Muscle of leg (tissue), 11 donors: Measurements from ENCODE around the gene ORMDL1. TPM values are rescaled to one million over a fixed set of nuclear protein-coding genes. Genes with fewer than 3 reads are reported as not detected.

Experiments used
- DNase-seq: peaks from one replicate; pipeline ENCODE4 v3.0.0; 2013
- H3K27ac ChIP-seq: one replicate; pipeline ENCODE4 v1.5.1; 2013; ENCODE audit warnings: mild to moderate bottlenecking, low read length, control low read depth
- H3K27me3 ChIP-seq: one replicate; pipeline ENCODE4 v1.6.1; 2013; ENCODE audit warnings: low read length; ENCODE audit not compliant: control insufficient read depth, insufficient read depth
- H3K36me3 ChIP-seq: one replicate; pipeline ENCODE4 v1.6.1; 2013; ENCODE audit warnings: low read length; ENCODE audit not compliant: control insufficient read depth, insufficient read depth
- H3K4me1 ChIP-seq: one replicate; pipeline ENCODE4 v1.6.1; 2013; ENCODE audit warnings: low read length; ENCODE audit not compliant: control insufficient read depth, insufficient read depth
- H3K4me3 ChIP-seq: one replicate; pipeline ENCODE4 v1.5.1; 2013; ENCODE audit warnings: low read length, control low read depth
- H3K9me3 ChIP-seq: replicated peaks from 2 replicates; pipeline ENCODE4 v1.6.1; 2013; ENCODE audit warnings: low read depth, low read length; ENCODE audit not compliant: control insufficient read depth
- WGBS: methylation state at CpG from one replicate; pipeline ENCODE4 v1.1.5; 2013; ENCODE audit warnings: missing lambda C conversion rate; ENCODE audit not compliant: insufficient coverage; 5-methylcytosine and 5-hydroxymethylcytosine counted together
- polyA plus RNA-seq, 8 donors: library from polyadenylated mRNA; unstranded; fragments of 120-200 nt; gene quantifications; one replicate each; pipeline versions ENCODE4 v1.2.1 to v1.2.3, GENCODE V29; 2013; ENCODE audit warnings: inconsistent platforms in 1 of 8, low replicate concordance in 1 of 8; ENCODE audit not compliant: insufficient read length in 8 of 8, insufficient read depth in 1 of 8
- total RNA-seq: library from RNA; stranded (reverse); fragments of 120-200 nt; gene quantifications from one replicate; pipeline ENCODE4 v1.2.4, GENCODE V29; 2013

Gene ORMDL1
- total and polyA plus RNA-seq, 9 donors = 41.1 to 54.1 (median 46.7) TPM

- H3K27me3 ChIP-seq = no peaks in the 10 kb centered on the region
- H3K36me3 ChIP-seq = peaks cover 10% of the 10 kb centered on the region
- no CpG with 5 or more reads among the region's 3 CpGs for WGBS
These were observed 34.3 kb upstream of the ORMDL1 start for GRCh38 chr2:189818249-189819038.

GRCh38 chr2:189803431-189803830, 19.3 kb upstream of the ORMDL1 start:
- Histone ChIP-seq H3K36me3 (peaks cover 7% of the 10 kb centered on the region), H3K4me1 (peaks cover 2% of the 10 kb centered on the region), H3K27me3 (no peaks in the 10 kb centered on the region), H3K9me3 (no peaks in the 10 kb centered on the region), H3K27ac (no peak overlapping the region), H3K4me3 (no peak overlapping the region)
- DNase-seq = peak; percentile 54
- WGBS = no CpG with 5 or more reads among the region's 3 CpGs

More at GRCh38 chr2:189818249-189819038, 34.3 kb upstream of the ORMDL1 start:
- Histone ChIP-seq H3K27ac (no peak overlapping the region), H3K4me1 (no peaks in the 10 kb centered on the region), H3K4me3 (no peak overlapping the region), H3K9me3 (no peaks in the 10 kb centered on the region)
- no peak for DNase-seq

GRCh38 chr2:189802396-189802912, 18.3 kb upstream of the ORMDL1 start:
- H3K4me3 ChIP-seq = no peak overlapping the region
- peaks cover 7% of the 10 kb centered on the region for H3K36me3 ChIP-seq
- no peak overlapping the region for H3K27ac ChIP-seq
- DNase-seq = no peak
- no peaks in the 10 kb centered on the region for H3K27me3 ChIP-seq
- peaks cover 2% of the 10 kb centered on the region for H3K4me1 ChIP-seq
- no CpG with 5 or more reads among the region's 2 CpGs for WGBS
- H3K9me3 ChIP-seq = no peaks in the 10 kb centered on the region

GRCh38 chr2:189799531-189799930, 15.4 kb upstream of the ORMDL1 start:
- DNase-seq = no peak
- peaks cover 14% of the 10 kb centered on the region for H3K36me3 ChIP-seq
- WGBS = no CpG with 5 or more reads among the region's 2 CpGs

GRCh38 chr2:189799030-189799331, 14.8 kb upstream of the ORMDL1 start:
- no peak overlapping the region for H3K27ac ChIP-seq
- H3K36me3 ChIP-seq = peaks cover 15% of the 10 kb centered on the region

More at GRCh38 chr2:189799531-189799930, 15.4 kb upstream of the ORMDL1 start:
- Histone ChIP-seq H3K4me3 (no peak overlapping the region), H3K9me3 (no peaks in the 10 kb centered on the region), H3K27ac (no peak overlapping the region), H3K4me1 (peaks cover 2% of the 10 kb centered on the region), H3K27me3 (no peaks in the 10 kb centered on the region)

GRCh38 chr2:189798312-189799029, 14.3 kb upstream of the ORMDL1 start:
- H3K9me3 ChIP-seq = no peaks in the 10 kb centered on the region
- no peaks in the 10 kb centered on the region for H3K27me3 ChIP-seq
- no peak overlapping the region for H3K4me3 ChIP-seq
- H3K4me1 ChIP-seq = peaks cover 2% of the 10 kb centered on the region
- peaks cover 17% of the 10 kb centered on the region for H3K36me3 ChIP-seq
- H3K27ac ChIP-seq = no peak overlapping the region
- no CpG with 5 or more reads among the region's 4 CpGs for WGBS
- DNase-seq = peak; percentile 50

More at GRCh38 chr2:189799030-189799331, 14.8 kb upstream of the ORMDL1 start:
- Histone ChIP-seq H3K27me3 (no peaks in the 10 kb centered on the region), H3K4me3 (no peak overlapping the region), H3K9me3 (no peaks in the 10 kb centered on the region), H3K4me1 (peaks cover 2% of the 10 kb centered on the region)
- no peak for DNase-seq

- 96% methylated on average over 5 of the region's 6 CpGs for WGBS
- H3K27ac ChIP-seq = no peak overlapping the region
These were observed 13.8 kb upstream of the ORMDL1 start for GRCh38 chr2:189797902-189798301.

GRCh38 chr2:189794310-189794709, 10.2 kb upstream of the ORMDL1 start:
- Histone ChIP-seq H3K4me3 (no peak overlapping the region), H3K36me3 (peaks cover 17% of the 10 kb centered on the region), H3K9me3 (no peaks in the 10 kb centered on the region), H3K27ac (no peak overlapping the region), H3K27me3 (no peaks in the 10 kb centered on the region), H3K4me1 (no peaks in the 10 kb centered on the region)
- DNase-seq = no peak
- WGBS = no CpG with 5 or more reads among the region's 1 CpG

More at GRCh38 chr2:189797902-189798301, 13.8 kb upstream of the ORMDL1 start:
- H3K4me3 ChIP-seq = no peak overlapping the region
- H3K9me3 ChIP-seq = no peaks in the 10 kb centered on the region
- no peak for DNase-seq
- H3K27me3 ChIP-seq = no peaks in the 10 kb centered on the region
- peaks cover 2% of the 10 kb centered on the region for H3K4me1 ChIP-seq
- peaks cover 20% of the 10 kb centered on the region for H3K36me3 ChIP-seq

GRCh38 chr2:189791338-189792042, 7.4 kb upstream of the ORMDL1 start:
- peaks cover 19% of the 10 kb centered on the region for H3K36me3 ChIP-seq
- H3K4me3 ChIP-seq = no peak overlapping the region
- no peak overlapping the region for H3K27ac ChIP-seq
- no peaks in the 10 kb centered on the region for H3K9me3 ChIP-seq
- H3K4me1 ChIP-seq = no peaks in the 10 kb centered on the region
- WGBS = no CpG with 5 or more reads among the region's 12 CpGs
- no peak for DNase-seq
- no peaks in the 10 kb centered on the region for H3K27me3 ChIP-seq

- no peaks in the 10 kb centered on the region for H3K27me3 ChIP-seq
- H3K4me3 ChIP-seq = peak overlapping the region; percentile 83
- H3K4me1 ChIP-seq = peaks cover 2% of the 10 kb centered on the region
- 0% methylated on average over 12 of the region's 17 CpGs for WGBS
- H3K9me3 ChIP-seq = no peaks in the 10 kb centered on the region
- H3K36me3 ChIP-seq = peaks cover 19% of the 10 kb centered on the region
- DNase-seq = peak; percentile 74
- H3K27ac ChIP-seq = peak overlapping the region; percentile 96
These were observed 650 bp downstream of the ORMDL1 start for GRCh38 chr2:189783451-189783926.
